Stomach (tissue), 9 donors: Measurements from ENCODE around the gene HPN. TPM values are rescaled to one million over a fixed set of nuclear protein-coding genes. Genes with fewer than 3 reads are reported as not detected.
"Not testable (repeated sequence)": the region's sequence is repeated elsewhere in the genome, so short reads cannot be mapped to it uniquely, and the experiment has no call there.

Experiments used
- DNase-seq, 2 donors: peaks; one replicate each; pipeline versions ENCODE4 v3.0.0 to v3.0.0-alpha.2; 2013 to 2019
- H3K27ac ChIP-seq, 5 donors: fragments of 200-600 bp in 4 of 5; sonication (generic) in 4 of 5; one replicate each; pipeline ENCODE4 v1.5.1; 2013 to 2019; ENCODE audit warnings: mild to moderate bottlenecking in 1 of 5, moderate library complexity in 1 of 5
- H3K27me3 ChIP-seq, 3 donors: fragments of 200-600 bp; sonication (generic); one replicate each; pipeline ENCODE4 v1.5.1; 2017 to 2019; ENCODE audit warnings: mixed run types in 1 of 3
- H3K36me3 ChIP-seq, 4 donors: fragments of 200-600 bp; sonication (generic); 1 replicate in 3 of 4; 2 replicates in 1 of 4; pipeline ENCODE4 v1.5.1; 2016 to 2019
- H3K4me1 ChIP-seq, 4 donors: fragments of 200-600 bp; sonication (generic); one replicate each; pipeline ENCODE4 v1.5.1; 2016 to 2019
- H3K4me3 ChIP-seq, 4 donors: fragments of 200-600 bp; sonication (generic) in 3 of 4; one replicate each; pipeline ENCODE4 v1.5.1; 2016 to 2019; ENCODE audit warnings: mild to moderate bottlenecking in 1 of 4
- H3K9me3 ChIP-seq, 4 donors: fragments of 200-600 bp; sonication (generic); one replicate each; pipeline ENCODE4 v1.5.1; 2016 to 2019
- CTCF ChIP-seq, 7 experiments: fragments of 450-650 bp in 4 of 7; fragments of 200-600 bp in 3 of 7; sonication (generic) in 3 of 7; IDR thresholded peaks; one replicate each; pipeline ENCODE4 v1.5.1; 2016 to 2019; ENCODE audit warnings: antibody characterized with exemption in 7 of 7, control low read depth in 2 of 7, mild to moderate bottlenecking in 1 of 7
- EP300 ChIP-seq: sonication (generic); formaldehyde crosslinking; IDR thresholded peaks from one replicate; pipeline ENCODE4 v1.6.1; 2017; ENCODE audit warnings: antibody characterized with exemption
- POLR2A ChIP-seq, 4 donors: fragments of 450-650 bp; IDR thresholded peaks; one replicate each; pipeline ENCODE4 v1.6.1; 2016; ENCODE audit warnings: antibody characterized with exemption in 4 of 4, control low read depth in 2 of 4, mild to moderate bottlenecking in 1 of 4, moderate library complexity in 1 of 4
- POLR2AphosphoS5 ChIP-seq, 3 donors: sonication (generic); formaldehyde crosslinking; IDR thresholded peaks; one replicate each; pipeline ENCODE4 v1.6.1; 2016; ENCODE audit warnings: antibody characterized with exemption in 3 of 3
- WGBS, 5 donors: extraction: QIAGEN DNeasy Blood & Tissue Kit in 3 of 5; methylation state at CpG; one replicate each; pipeline versions ENCODE4 v1.1.5 to v1.1.7; 2013 to 2018; 5-methylcytosine and 5-hydroxymethylcytosine counted together
- intact Hi-C: fragments of 100-400 bp; cut with DNase I; formaldehyde crosslinking; loops from one replicate; pipeline ENCODE4 v1.15.1; 2023; ENCODE audit warnings: low total_unique reads
- polyA plus RNA-seq, 3 donors: library from polyadenylated mRNA; stranded (reverse); fragments of 200-250 nt; gene quantifications; one replicate each; pipeline ENCODE4 v1.2.3, GENCODE V29; 2013
- total RNA-seq, 5 donors: library from RNA; depleted of rRNA; stranded (reverse); fragments of >200 nt; gene quantifications; one replicate each; pipeline versions ENCODE4 v1.1.0 to v1.2.3, GENCODE V29; 2014 to 2016
- donor health status: healthy with polysubstance abuse.
- donor health status: Bipolar disorder and iron deficiency.
- donor health status: healthy.

HPN gene
- total and polyA plus RNA-seq, 8 donors = 14.7 to 45.2 (median 28.6) TPM; not detected in 1

GRCh38 chr19:35099155-35099896, 57.8 kb downstream of the HPN start:
- TF ChIP-seq POLR2AphosphoS5 (IDR thresholded peaks at IDR 0.05) (no peak), EP300 (no peak), CTCF (IDR thresholded peaks at IDR 0.05) (no peak), POLR2A (IDR thresholded peaks at IDR 0.05) (no peak)
- H3K4me1 ChIP-seq = peaks cover 0 to 4% (median 2%) of the 10 kb centered on the region in 4 donors
- no peak overlapping the region for H3K27ac ChIP-seq
- no peak for DNase-seq
- H3K9me3 ChIP-seq = no peaks in the 10 kb centered on the region
- H3K4me3 ChIP-seq = no peak overlapping the region
- no peaks in the 10 kb centered on the region for H3K27me3 ChIP-seq
- WGBS, 5 donors = 82 to 90% (median 87%) methylated on average over 18 to 21 of the region's 21 CpGs
- H3K36me3 ChIP-seq = no peaks in the 10 kb centered on the region
- intact Hi-C loops = no loop called here

- Histone ChIP-seq H3K4me3 (no peak overlapping the region), H3K27me3 (no peaks in the 10 kb centered on the region), H3K36me3 (no peaks in the 10 kb centered on the region), H3K27ac (no peak overlapping the region), H3K4me1 (peaks cover 0 to 4% (median 2%) of the 10 kb centered on the region in 4 donors), H3K9me3 (no peaks in the 10 kb centered on the region)
- no peak for DNase-seq
- intact Hi-C loops = no loop called here
- 94 to 97% (median 95%) methylated on average over 5 to 13 of the region's 13 CpGs for WGBS, 5 donors
- TF ChIP-seq POLR2AphosphoS5 (IDR thresholded peaks at IDR 0.05) (no peak), POLR2A (IDR thresholded peaks at IDR 0.05) (no peak), EP300 (no peak), CTCF (IDR thresholded peaks at IDR 0.05) (no peak)
Measured at GRCh38 chr19:35099897-35100275, 58.4 kb downstream of the HPN start.

- Histone ChIP-seq H3K27ac (no peak overlapping the region), H3K4me1 (peaks cover 0 to 4% (median 2%) of the 10 kb centered on the region in 4 donors), H3K36me3 (no peaks in the 10 kb centered on the region), H3K9me3 (no peaks in the 10 kb centered on the region), H3K27me3 (no peaks in the 10 kb centered on the region), H3K4me3 (no peak overlapping the region)
- intact Hi-C loops = no loop called here
- WGBS, 5 donors = 81 to 86% (median 84%) methylated on average over 15 to 16 of the region's 16 CpGs
- no peak for TF ChIP-seq POLR2AphosphoS5 (IDR thresholded peaks at IDR 0.05)
- no peak for TF ChIP-seq POLR2A (IDR thresholded peaks at IDR 0.05)
- TF ChIP-seq CTCF (IDR thresholded peaks at IDR 0.05) = no peak
- no peak for TF ChIP-seq EP300
- no peak for DNase-seq
Measured at GRCh38 chr19:35100588-35101533, 59.3 kb downstream of the HPN start.

GRCh38 chr19:35101949-35102348, 60.4 kb downstream of the HPN start:
- intact Hi-C loops, H3K4me1 ChIP-seq: not testable (repeated sequence)
- 90 to 97% (median 93%) methylated on average over 10 of the region's 10 CpGs for WGBS, 5 donors

GRCh38 chr19:35103614-35104013, 62.1 kb downstream of the HPN start:
- whole genome bisulfite sequencing, 5 donors = 77 to 81% (median 79%) methylated on average over 10 of the region's 10 CpGs
- DNase-seq, H3K27ac ChIP-seq, H3K36me3 ChIP-seq, H3K9me3 ChIP-seq, H3K4me3 ChIP-seq, intact Hi-C loops, H3K27me3 ChIP-seq: not testable (repeated sequence)
- H3K4me1 ChIP-seq = peaks cover 3 to 13% (median 6%) of the 10 kb centered on the region in 4 donors

More at GRCh38 chr19:35101949-35102348, 60.4 kb downstream of the HPN start:
- not testable (repeated sequence) for H3K27me3 ChIP-seq, DNase-seq, H3K36me3 ChIP-seq, H3K4me3 ChIP-seq, H3K27ac ChIP-seq, H3K9me3 ChIP-seq
